ENCODE measurements around the gene S100A9. TPM values are rescaled to one million over a fixed set of nuclear protein-coding genes. Genes with fewer than 3 reads are reported as not detected.

Gene S100A9
- total RNA-seq, 1 experiment from 2014 or later, result 0.59 TPM

- ChIA-PET CTCF (no interaction called here), POLR2A (no interaction called here), RAD21 (ENCODE audit: low non-redundant PET in 1 of 2, low total read pairs in 2 of 2, uncharacterized antibody in 2 of 2, unreplicated experiment in 2 of 2) (no interaction called here)
- H3K79me2 ChIP-seq (ENCODE audit: insufficient read depth, low read length), result no peaks in the 10 kb centered on the region
- no peaks in the 10 kb centered on the region; the same call in 1 of the 2 replicates for H4K20me1 ChIP-seq (ENCODE audit: insufficient read depth)
- H2AFZ ChIP-seq (ENCODE audit: low read depth, low read length, poor library complexity, severe bottlenecking), result no peak overlapping the region
- H3K9ac ChIP-seq (ENCODE audit: low read length), result no peak overlapping the region
- no peaks in the 10 kb centered on the region for H3K9me2 ChIP-seq (ENCODE audit: insufficient read depth)
- H3K27me3 ChIP-seq (ENCODE audit: insufficient read depth, low read length), result no peaks in the 10 kb centered on the region; the same call in 1 of the 2 replicates
- intact Hi-C loops (cut with micrococcal nuclease), result no loop called here
- BruUV-seq (replicated peaks), result no TSS peak
- H3K27ac ChIP-seq (ENCODE audit: low read depth, low read length), result no peak overlapping the region
- no peak for TF ChIP-seq CEBPB (IDR thresholded peaks at IDR 0.05; ENCODE audit: low read depth)
- TF ChIP-seq POLR2AphosphoS5 (IDR thresholded peaks at IDR 0.05; ENCODE audit: low read depth, low read length), result no peak
- no peak for TF ChIP-seq YY1 (IDR thresholded peaks at IDR 0.05; ENCODE audit: extremely low read depth, insufficient replicate concordance, low read depth, low read length)
- no peak for TF ChIP-seq TCF7L2 (IDR thresholded peaks at IDR 0.05; ENCODE audit: borderline replicate concordance, extremely low read depth, insufficient read depth, insufficient read length)
- TF ChIP-seq, protein P1, sequence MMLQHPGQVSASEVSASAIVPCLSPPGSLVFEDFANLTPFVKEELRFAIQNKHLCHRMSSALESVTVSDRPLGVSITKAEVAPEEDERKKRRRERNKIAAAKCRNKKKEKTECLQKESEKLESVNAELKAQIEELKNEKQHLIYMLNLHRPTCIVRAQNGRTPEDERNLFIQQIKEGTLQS (IDR thresholded peaks at IDR 0.05), result no peak
- no peak for TF ChIP-seq SRF (IDR thresholded peaks at IDR 0.05; ENCODE audit: low read depth)
- no peak for TF ChIP-seq SP1 (IDR thresholded peaks at IDR 0.05; ENCODE audit: low read depth)
- TF ChIP-seq REST (IDR thresholded peaks at IDR 0.05; ENCODE audit: low read depth), result no peak
- no peak for TF ChIP-seq ELF1 (IDR thresholded peaks at IDR 0.05; ENCODE audit: borderline replicate concordance, low read depth)
- no peak for TF ChIP-seq ZBTB33 (IDR thresholded peaks at IDR 0.05; ENCODE audit: extremely low read depth, insufficient replicate concordance, low read length)
- no peak for TF ChIP-seq SIN3A (IDR thresholded peaks at IDR 0.05; ENCODE audit: low read depth)
- TF ChIP-seq EZH2 (IDR thresholded peaks at IDR 0.05), result no peak
- TF ChIP-seq, protein P2, sequence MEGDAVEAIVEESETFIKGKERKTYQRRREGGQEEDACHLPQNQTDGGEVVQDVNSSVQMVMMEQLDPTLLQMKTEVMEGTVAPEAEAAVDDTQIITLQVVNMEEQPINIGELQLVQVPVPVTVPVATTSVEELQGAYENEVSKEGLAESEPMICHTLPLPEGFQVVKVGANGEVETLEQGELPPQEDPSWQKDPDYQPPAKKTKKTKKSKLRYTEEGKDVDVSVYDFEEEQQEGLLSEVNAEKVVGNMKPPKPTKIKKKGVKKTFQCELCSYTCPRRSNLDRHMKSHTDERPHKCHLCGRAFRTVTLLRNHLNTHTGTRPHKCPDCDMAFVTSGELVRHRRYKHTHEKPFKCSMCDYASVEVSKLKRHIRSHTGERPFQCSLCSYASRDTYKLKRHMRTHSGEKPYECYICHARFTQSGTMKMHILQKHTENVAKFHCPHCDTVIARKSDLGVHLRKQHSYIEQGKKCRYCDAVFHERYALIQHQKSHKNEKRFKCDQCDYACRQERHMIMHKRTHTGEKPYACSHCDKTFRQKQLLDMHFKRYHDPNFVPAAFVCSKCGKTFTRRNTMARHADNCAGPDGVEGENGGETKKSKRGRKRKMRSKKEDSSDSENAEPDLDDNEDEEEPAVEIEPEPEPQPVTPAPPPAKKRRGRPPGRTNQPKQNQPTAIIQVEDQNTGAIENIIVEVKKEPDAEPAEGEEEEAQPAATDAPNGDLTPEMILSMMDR (IDR thresholded peaks at IDR 0.05 in 2 of 3, conservative IDR thresholded peaks at IDR 0.05 in 1 of 3; ENCODE audit: borderline replicate concordance in 1 of 3, insufficient read depth in 1 of 3, low read depth in 2 of 3, low read length in 2 of 3), result no peak
- no peak for TF ChIP-seq RAD21 (IDR thresholded peaks at IDR 0.05; ENCODE audit: low read depth)
- no peak for TF ChIP-seq CBX3 (IDR thresholded peaks at IDR 0.05; ENCODE audit: low read depth)
- TF ChIP-seq JUND (IDR thresholded peaks at IDR 0.05), result no peak
- no peak for TF ChIP-seq POLR2A (IDR thresholded peaks at IDR 0.05; ENCODE audit: borderline replicate concordance, extremely low read depth, insufficient read depth, insufficient read length)
- TF ChIP-seq EGR1 (IDR thresholded peaks at IDR 0.05; ENCODE audit: low read depth), result no peak
- TF ChIP-seq, protein P3, sequence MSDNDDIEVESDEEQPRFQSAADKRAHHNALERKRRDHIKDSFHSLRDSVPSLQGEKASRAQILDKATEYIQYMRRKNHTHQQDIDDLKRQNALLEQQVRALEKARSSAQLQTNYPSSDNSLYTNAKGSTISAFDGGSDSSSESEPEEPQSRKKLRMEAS (IDR thresholded peaks at IDR 0.05), result no peak
- no peaks in the 10 kb centered on the region for H3K9me3 ChIP-seq (ENCODE audit: control insufficient read depth in 1 of 2, insufficient read depth in 1 of 2, low read depth in 1 of 2, low read length in 2 of 2)
- H3K4me2 ChIP-seq (ENCODE audit: low read length), result no peak overlapping the region
- no peaks in the 10 kb centered on the region for H3K36me3 ChIP-seq (ENCODE audit: control insufficient read depth in 1 of 2, insufficient read depth in 2 of 2, low read length in 2 of 2)
- ATAC-seq (no peak), DNase-seq (ENCODE audit: low read depth, low spot score) (no peak)
- no peaks in the 10 kb centered on the region for H3K4me1 ChIP-seq (ENCODE audit: control insufficient read depth in 1 of 2, insufficient read depth in 2 of 2, low read length in 2 of 2)
- H3K4me3 ChIP-seq (replicated peaks in 1 of 2; ENCODE audit: low read depth in 1 of 2, low read length in 2 of 2), result no peak overlapping the region
These were observed 23.8 kb upstream of the S100A9 start for GRCh38 chr1:153333902-153334301.
